PC-9 (cell line): ENCODE measurements around the gene WNT8A. TPM values are rescaled to one million over a fixed set of nuclear protein-coding genes. Genes with fewer than 3 reads are reported as not detected.
A peak's percentile ranks its signal among the peaks of the same experiment; 100 is the strongest.

Experiments used
- BruUV-seq: library from RNA; stranded (reverse); fragments of 400-500 nt; replicated peaks from 2 replicates; lab custom pipeline; 2021; lab: Mats Ljungman, UMichigan
- CTCF ChIA-PET: fragments of 300-600 bp; sonication (Branson Sonifier 250); formaldehyde crosslinking; loops from one replicate; lab custom pipeline; 2022; ENCODE audit warnings: antibody characterized with exemption; lab: Charles Lee
- POLR2A ChIA-PET: fragments of 300-600 bp; sonication (Branson Sonifier 250); formaldehyde crosslinking; loops from one replicate; lab custom pipeline; 2022; ENCODE audit warnings: antibody characterized with exemption; ENCODE audit not compliant: unreplicated experiment; lab: Charles Lee
- DNase-seq, 2 experiments: peaks; one replicate each; pipeline versions ENCODE4 v3.0.0 to v3.0.0-alpha.2; 2015 to 2022; ENCODE audit warnings: mixed read lengths in 1 of 2
- H2AFZ ChIP-seq: fragments of 200-600 bp; sonication (generic); 2 replicates; pipeline ENCODE4 v1.8.1; 2017; ENCODE audit warnings: antibody characterized with exemption
- H3F3A ChIP-seq: fragments of 200-600 bp; sonication (generic); 2 replicates; pipeline ENCODE4 v1.8.1; 2017; ENCODE audit warnings: antibody characterized with exemption, mild to moderate bottlenecking, low read depth; ENCODE audit not compliant: insufficient read depth
- H3K27ac ChIP-seq: fragments of 200-600 bp; sonication (generic); 2 replicates; pipeline ENCODE4 v1.6.1; 2016; ENCODE audit warnings: mixed run types
- H3K27me3 ChIP-seq: fragments of 200-600 bp; sonication (generic); 2 replicates; pipeline ENCODE4 v1.6.1; 2016; ENCODE audit warnings: low read depth, mixed run types; ENCODE audit not compliant: insufficient read depth
- H3K36me3 ChIP-seq: fragments of 200-600 bp; sonication (generic); 2 replicates; pipeline ENCODE4 v1.6.1; 2016; ENCODE audit warnings: low read depth, mixed run types
- H3K4me1 ChIP-seq: fragments of 200-600 bp; sonication (generic); replicated peaks from 2 replicates; pipeline ENCODE4 v1.6.1; 2016; ENCODE audit warnings: mixed run types; ENCODE audit not compliant: insufficient read depth
- H3K4me2 ChIP-seq: fragments of 200-600 bp; sonication (generic); 2 replicates; pipeline ENCODE4 v1.6.1; 2017; ENCODE audit warnings: mixed run types
- H3K4me3 ChIP-seq: fragments of 200-600 bp; sonication (generic); 2 replicates; pipeline ENCODE4 v1.6.1; 2016; ENCODE audit warnings: mixed run types
- H3K79me2 ChIP-seq: fragments of 200-600 bp; sonication (generic); 2 replicates; pipeline ENCODE4 v1.6.1; 2017; ENCODE audit warnings: low read depth, mixed run types
- H3K9me2 ChIP-seq: fragments of 200-600 bp; sonication (generic); 2 replicates; pipeline ENCODE4 v1.8.1; 2017; ENCODE audit warnings: mild to moderate bottlenecking; ENCODE audit not compliant: insufficient read depth
- H3K9me3 ChIP-seq: fragments of 200-600 bp; sonication (generic); 2 replicates; pipeline ENCODE4 v1.8.1; 2016; ENCODE audit warnings: low read depth; ENCODE audit not compliant: insufficient read depth
- H4K20me1 ChIP-seq: fragments of 200-600 bp; sonication (generic); 2 replicates; pipeline ENCODE4 v1.8.1; 2017; ENCODE audit not compliant: insufficient read depth
- CTCF ChIP-seq: fragments of 200-600 bp; sonication (generic); conservative IDR thresholded peaks from 2 replicates; pipeline ENCODE4 v1.6.1; 2017; ENCODE audit warnings: mixed run types, antibody characterized with exemption, mild to moderate bottlenecking, moderate library complexity
- EZH2 ChIP-seq: fragments of 200-600 bp; sonication (generic); IDR thresholded peaks from 2 replicates; pipeline ENCODE4 v1.8.0; 2017; ENCODE audit warnings: antibody characterized with exemption, low read depth
- intact Hi-C: fragments of 100-400 bp; cut with micrococcal nuclease; formaldehyde crosslinking; loops from one replicate; pipeline ENCODE4 v1.10.0; 2022; ENCODE audit not compliant: unreplicated experiment
- total RNA-seq: library from RNA; stranded (reverse); gene quantifications from 2 replicates; pipeline ENCODE4 v1.2.3, GENCODE V29; 2021

Gene WNT8A
- total RNA-seq, 1 experiment from 2014 or later: not detected

- ChIA-PET CTCF (interaction anchor here (0.6 to 0.7 kb wide), 3 partner anchors 96 to 416 kb away, joined by 3 to 6 read pairs (median 4); no protein-coding TSS in a partner anchor), POLR2A (no interaction called here)
- peak; percentile 92 for TF ChIP-seq CTCF
- no peak for TF ChIP-seq EZH2
- Histone ChIP-seq H3K9me2 (no peaks in the 10 kb centered on the region), H3K27me3 (no peaks in the 10 kb centered on the region), H3F3A (no peaks in the 10 kb centered on the region), H3K4me2 (no peak overlapping the region), H3K4me3 (no peak overlapping the region), H3K79me2 (no peaks in the 10 kb centered on the region), H3K9me3 (no peaks in the 10 kb centered on the region), H3K36me3 (no peaks in the 10 kb centered on the region), H4K20me1 (no peaks in the 10 kb centered on the region), H2AFZ (no peak overlapping the region), H3K27ac (no peak overlapping the region), H3K4me1 (no peaks in the 10 kb centered on the region)
- intact Hi-C loops: loop anchor here (1.0 to 5.0 kb wide), 2 partner anchors 56 to 425 kb away; no protein-coding TSS in a partner anchor
- BruUV-seq: no TSS peak
- peak in 1 of 2 experiments; percentile 56 for DNase-seq
Observed at GRCh38 chr5:138077064-138077696, 6.7 kb upstream of the WNT8A start.

DNA sequence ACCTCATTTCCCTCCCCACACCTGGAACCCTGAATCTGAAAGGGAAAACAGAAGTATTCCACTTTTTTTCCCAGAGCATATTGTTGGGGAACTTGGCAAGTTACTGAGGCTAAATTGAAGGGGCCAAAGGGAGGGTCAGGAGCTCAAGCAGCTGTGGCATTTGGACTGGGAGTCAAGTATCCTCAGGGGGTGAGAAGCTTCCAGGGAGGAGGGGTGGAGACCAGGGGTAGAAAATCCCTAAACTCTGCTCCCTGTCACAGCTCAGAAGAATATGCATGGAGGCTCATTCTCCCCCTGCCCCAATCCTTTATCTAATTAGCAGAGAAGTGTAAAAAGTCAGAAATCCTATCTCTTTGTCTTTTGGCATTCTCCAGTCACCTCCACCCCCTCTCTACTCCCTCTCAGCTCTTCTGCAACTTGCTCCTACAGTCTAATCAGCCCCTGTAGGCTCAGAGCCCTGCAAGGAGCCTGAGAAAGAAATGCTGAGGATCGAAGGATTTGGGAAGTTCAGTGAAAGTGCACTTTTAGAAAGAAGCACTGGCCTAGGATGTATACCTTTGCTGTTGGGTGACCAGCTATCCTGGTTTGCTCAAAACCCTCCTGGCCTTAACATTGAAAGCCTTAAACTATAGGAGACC is 5.7 kb upstream of the WNT8A start:
- Histone ChIP-seq H3K9me2 (no peaks in the 10 kb centered on the region), H3K27ac (no peak overlapping the region), H4K20me1 (no peaks in the 10 kb centered on the region), H3K9me3 (no peaks in the 10 kb centered on the region), H3K36me3 (no peaks in the 10 kb centered on the region), H3F3A (no peaks in the 10 kb centered on the region), H3K4me3 (no peak overlapping the region), H3K27me3 (no peaks in the 10 kb centered on the region), H2AFZ (no peak overlapping the region), H3K4me1 (no peaks in the 10 kb centered on the region), H3K4me2 (no peak overlapping the region), H3K79me2 (no peaks in the 10 kb centered on the region)
- intact Hi-C loops: loop anchor here (5.0 kb wide), 1 partner anchor 424 kb away; no protein-coding TSS in a partner anchor
- DNase-seq: no peak
- ChIA-PET CTCF (interaction anchor here (0.9 kb wide), 1 partner anchor 55 kb away, joined by 6 read pairs; no protein-coding TSS in a partner anchor), POLR2A (no interaction called here)
- BruUV-seq: no TSS peak
- TF ChIP-seq CTCF: no peak
- TF ChIP-seq EZH2: no peak

- ChIA-PET POLR2A (interaction anchor here (0.6 kb wide), 1 partner anchor 302 kb away, joined by 27 read pairs; no protein-coding TSS in a partner anchor), CTCF (no interaction called here)
- Histone ChIP-seq H3K4me3 (no peak overlapping the region), H2AFZ (no peak overlapping the region), H3K9me2 (no peaks in the 10 kb centered on the region), H3K9me3 (no peaks in the 10 kb centered on the region), H3K27me3 (no peaks in the 10 kb centered on the region), H3K4me1 (no peaks in the 10 kb centered on the region), H3K4me2 (no peak overlapping the region), H4K20me1 (no peaks in the 10 kb centered on the region), H3K27ac (no peak overlapping the region), H3K36me3 (no peaks in the 10 kb centered on the region), H3F3A (no peaks in the 10 kb centered on the region), H3K79me2 (no peaks in the 10 kb centered on the region)
- DNase-seq: no peak
- intact Hi-C loops: no loop called here
- TF ChIP-seq EZH2 (no peak), CTCF (no peak)
- no TSS peak for BruUV-seq
Observed at GRCh38 chr5:138082033-138082432, 1.8 kb upstream of the WNT8A start.
